D341Med (cell line): ENCODE data around the gene LIMA1.
"Not testable (repeated sequence)": the region's sequence is repeated elsewhere in the genome, so short reads cannot be mapped to it uniquely, and the experiment has no call there.

Experiments
- DNase-seq: peaks from one replicate; pipeline ENCODE4 v3.0.0; 2012; ENCODE audit warnings: low spot score

The LIMA1 gene

DNA sequence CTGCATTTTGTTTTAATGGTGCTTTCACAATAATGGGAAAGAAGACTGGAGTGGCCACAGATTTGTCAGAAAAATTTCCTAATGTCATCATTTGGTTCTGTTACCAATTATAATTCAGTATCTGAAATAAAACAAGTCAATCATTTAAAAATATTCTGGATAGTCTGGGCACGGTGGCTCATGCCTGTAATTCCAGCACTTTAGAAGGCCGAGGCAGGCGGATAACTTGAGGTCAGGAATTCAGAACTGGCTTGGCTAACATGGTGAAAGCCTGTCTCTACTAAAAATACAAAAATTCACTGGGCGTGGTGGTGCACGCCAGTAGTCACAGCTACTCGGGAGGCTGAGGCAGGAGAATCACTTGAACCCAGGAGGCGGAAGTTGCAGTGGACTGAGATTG lies 4.0 kb upstream of the LIMA1 start:
- DNase-seq: no peak

DNA sequence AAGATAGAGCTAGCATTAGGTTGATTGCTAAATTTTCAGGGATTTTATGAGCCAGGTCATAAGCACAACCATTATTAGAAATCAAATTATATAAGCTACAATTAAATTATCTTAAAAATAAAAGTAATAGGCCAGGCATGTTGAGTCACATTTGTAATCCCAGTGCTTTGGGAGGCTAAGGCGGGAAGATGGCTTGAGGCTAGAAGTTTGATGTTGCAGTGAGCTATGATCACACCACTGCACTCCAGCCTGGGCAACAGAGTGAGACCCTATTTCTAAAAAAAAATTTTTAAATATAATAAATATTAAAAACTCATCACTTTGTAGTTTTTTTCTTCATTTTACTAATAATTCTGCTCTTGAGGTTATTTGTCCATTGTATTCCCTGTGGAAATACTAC lies 1.9 kb upstream of the LIMA1 start:
- DNase-seq: no peak

DNA sequence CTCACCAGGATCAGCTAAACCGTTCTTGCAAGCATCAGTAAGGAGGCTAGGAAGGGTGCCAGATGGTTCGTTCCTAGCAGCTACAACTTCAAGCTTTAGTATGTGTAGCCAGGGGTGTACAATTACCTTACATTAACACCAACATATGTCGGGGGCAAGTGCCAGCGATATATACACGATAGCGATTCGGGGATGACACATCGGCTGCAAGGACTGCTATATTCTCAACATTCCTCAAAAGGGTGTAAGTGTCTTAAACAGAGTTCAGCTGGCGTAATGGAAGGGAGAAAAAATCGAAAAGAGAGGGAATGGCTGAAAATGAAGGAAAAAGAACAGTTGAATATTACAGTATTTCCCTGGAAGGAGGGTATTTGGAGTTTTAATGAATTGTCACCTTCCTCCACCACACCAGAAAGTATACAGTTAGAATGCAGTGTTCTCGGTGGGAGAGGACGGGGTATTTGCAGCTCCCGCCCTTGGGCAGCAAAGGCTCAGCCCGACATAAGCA lies 545 bp downstream of the LIMA1 start:
- peak; percentile 42 for DNase-seq

DNA sequence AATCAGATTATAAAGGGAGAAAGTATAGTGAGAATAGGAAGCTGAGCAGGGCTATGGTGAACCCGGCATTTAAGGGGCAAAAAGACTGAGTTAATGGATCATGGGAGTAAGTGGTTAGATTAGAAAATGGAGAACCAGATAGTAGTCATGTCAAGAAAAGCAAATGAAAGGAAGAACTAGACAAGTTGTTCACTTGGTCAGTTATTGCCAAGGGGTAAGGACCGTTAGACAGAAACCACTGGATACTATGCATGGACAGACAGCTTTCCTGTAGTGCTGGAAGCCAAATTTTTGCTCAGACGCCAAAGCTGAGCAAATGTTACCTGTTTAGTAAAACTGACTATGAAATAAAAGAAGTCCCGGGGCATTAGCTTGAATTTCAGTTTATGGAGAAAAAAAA lies 3.8 kb downstream of the LIMA1 start:
- no peak for DNase-seq

GRCh38 chr12:50276912-50277671 lies 6.2 kb downstream of the LIMA1 start:
- DNase-seq: no peak

- no peak for DNase-seq
These were observed 7.3 kb downstream of the LIMA1 start for GRCh38 chr12:50276068-50276467.

GRCh38 chr12:50275556-50275955 lies 7.8 kb downstream of the LIMA1 start:
- no peak for DNase-seq

- not testable (repeated sequence) for DNase-seq
These were observed 8.2 kb downstream of the LIMA1 start for GRCh38 chr12:50275127-50275526.

- DNase-seq: no peak
These were observed 11.5 kb downstream of the LIMA1 start for GRCh38 chr12:50271724-50272247.

GRCh38 chr12:50268482-50268881 lies 14.8 kb downstream of the LIMA1 start:
- no peak for DNase-seq

GRCh38 chr12:50265770-50266524 lies 17.4 kb downstream of the LIMA1 start:
- no peak for DNase-seq

DNA sequence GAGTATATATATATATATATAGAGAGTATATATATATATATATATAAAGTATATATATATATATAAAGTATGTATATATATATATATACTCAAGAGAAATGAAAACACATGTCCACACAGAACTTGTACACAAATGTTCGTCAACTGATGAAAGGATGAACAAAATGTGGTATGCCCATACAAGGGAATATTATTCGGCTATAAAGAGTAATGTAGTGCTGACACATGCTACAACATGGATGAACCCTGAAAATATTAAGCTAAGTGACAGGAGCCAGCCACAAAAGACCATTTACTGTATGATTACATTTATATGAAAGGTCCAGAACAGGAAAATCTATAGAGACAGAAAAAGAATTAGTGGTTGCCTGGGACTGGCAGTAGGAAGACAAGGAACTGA lies 19.5 kb downstream of the LIMA1 start:
- DNase-seq: no peak

- no peak for DNase-seq
These were observed 21.7 kb downstream of the LIMA1 start for GRCh38 chr12:50261654-50262053.

GRCh38 chr12:50258167-50258551 lies 25.2 kb downstream of the LIMA1 start:
- no peak for DNase-seq

DNA sequence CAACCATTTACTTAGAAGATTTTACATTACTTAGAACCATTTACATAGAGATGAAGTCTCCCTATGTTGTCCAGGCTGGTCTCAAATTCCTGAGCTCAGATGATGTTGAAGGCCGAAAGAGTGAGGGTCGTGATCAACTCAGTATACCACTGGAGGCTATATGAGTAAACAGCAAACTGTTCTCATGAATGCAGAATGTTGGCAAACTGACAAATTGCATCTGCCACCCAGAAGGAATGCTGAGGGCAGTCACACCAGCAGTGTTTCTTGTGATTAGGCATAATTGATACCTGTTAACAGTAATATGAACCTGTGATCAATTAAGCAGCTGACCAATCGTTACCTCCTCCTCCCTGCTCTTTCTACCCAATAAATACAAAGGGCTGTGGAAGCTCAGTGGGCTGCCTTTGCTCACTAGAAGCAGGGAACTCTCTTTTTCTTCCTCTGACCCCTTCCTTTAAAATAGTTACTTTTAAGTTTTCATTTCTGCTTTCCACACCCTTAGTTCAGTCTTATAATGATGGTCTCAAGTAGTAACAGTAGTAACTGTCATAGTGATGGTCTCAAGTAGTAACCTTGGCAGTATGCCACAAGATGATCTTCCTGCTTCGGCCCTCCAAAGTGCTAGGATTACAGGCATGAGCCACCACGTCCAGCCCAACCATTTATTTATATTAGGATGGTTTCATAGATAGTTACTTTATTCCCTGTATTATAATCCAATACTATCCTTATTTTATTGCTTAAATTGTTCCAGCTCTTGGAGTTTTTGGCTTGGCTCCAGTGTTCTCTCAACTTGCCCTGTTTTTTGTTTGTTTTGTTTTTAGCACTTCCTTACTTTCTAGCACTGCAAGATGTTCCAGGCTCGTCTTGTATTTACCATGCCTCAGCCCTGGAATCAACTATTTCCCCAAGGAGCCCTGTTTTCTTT lies 25.8 kb downstream of the LIMA1 start:
- DNase-seq: no peak

DNA sequence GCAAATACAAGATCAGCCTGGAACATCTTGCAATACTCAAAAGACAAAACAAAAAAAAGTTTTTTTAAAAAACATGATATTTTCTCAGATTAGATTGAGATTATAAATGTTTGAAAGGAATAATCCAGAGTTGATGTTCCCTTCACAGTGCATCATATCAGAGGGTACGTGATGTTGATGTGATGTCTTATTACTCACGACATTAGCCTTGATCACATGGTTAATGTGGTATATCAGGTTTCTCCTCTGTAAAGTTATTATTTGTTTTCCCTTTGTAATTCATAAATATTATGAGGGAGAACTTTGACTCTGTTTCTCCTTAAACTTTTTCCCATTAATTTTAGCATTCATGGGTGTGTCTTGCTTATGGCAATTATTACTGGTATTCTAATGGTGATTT lies 26.6 kb downstream of the LIMA1 start:
- no peak for DNase-seq

DNA sequence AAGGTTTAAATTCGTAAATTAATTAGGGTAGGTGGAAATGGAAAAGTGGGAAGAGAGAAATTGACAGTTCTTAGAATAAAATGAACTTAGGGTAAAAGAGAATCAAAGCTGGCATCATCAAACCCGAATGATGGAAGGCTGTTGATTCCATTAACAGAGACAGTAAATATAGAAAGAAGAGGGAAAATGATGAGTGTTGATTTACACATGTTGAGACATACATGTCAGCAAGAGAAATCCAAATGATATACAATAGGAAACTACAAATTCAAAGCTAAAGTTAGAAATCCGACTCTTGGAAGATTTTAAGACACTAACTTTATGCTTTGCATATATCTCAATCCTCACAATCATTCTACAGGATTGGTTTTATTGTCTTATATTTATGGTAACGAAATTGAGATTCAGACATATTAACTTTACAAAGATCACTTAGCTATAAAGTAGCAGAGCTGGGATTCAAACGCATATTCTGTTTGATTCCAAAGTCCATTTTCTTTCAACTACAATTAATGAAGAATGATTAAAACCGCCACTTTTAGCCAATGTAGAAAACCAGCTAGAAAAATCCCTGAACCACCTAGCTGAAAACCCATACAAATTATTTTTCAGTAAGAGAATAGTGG lies 30.2 kb downstream of the LIMA1 start:
- DNase-seq: no peak

DNA sequence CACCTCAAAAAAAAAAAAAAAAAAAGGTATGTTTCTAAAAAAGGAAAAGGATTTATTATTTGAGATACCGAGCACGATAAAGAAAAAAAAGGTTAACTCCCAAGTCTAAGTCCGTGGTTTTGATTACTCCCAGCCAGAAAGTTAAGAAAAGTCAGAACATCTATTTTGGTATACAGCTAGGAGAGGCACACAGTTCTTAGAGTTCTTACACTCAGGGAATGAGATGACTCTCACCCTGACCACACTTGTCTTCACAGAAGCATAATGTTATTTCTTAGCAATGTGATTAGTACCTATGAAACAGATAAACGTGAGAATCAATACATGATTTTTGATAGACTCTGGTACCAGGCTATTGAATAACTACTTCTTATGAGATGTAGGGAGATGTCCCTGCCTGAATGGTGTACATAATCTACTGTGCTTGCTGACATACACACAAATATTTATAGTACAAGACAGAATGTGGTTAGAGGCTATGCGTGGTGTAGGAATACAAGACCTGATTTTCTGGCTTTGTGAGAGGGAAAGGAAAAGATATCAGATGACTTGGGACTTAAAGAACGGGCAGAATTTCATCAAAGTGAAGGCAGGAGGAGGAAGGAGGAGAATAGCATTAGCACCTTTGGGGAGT lies 31.6 kb downstream of the LIMA1 start:
- DNase-seq: no peak

- no peak for DNase-seq
These were observed 33.7 kb downstream of the LIMA1 start for GRCh38 chr12:50249464-50250182.

GRCh38 chr12:50248883-50249282 lies 34.4 kb downstream of the LIMA1 start:
- no peak for DNase-seq
